GM18502 (cell line): Measurements from ENCODE around the gene TMEM108.
"Not testable (repeated sequence)": the region's sequence is repeated elsewhere in the genome, so short reads cannot be mapped to it uniquely, and the experiment has no call there.

Experiments
- ATAC-seq: cut with Tn5 transposase; IDR thresholded peaks from one replicate; pipeline ENCODE4 v1.9.1; 2021; ENCODE audit warnings: mild to moderate bottlenecking; ENCODE audit not compliant: unreplicated experiment, poor library complexity

TMEM108 gene

DNA sequence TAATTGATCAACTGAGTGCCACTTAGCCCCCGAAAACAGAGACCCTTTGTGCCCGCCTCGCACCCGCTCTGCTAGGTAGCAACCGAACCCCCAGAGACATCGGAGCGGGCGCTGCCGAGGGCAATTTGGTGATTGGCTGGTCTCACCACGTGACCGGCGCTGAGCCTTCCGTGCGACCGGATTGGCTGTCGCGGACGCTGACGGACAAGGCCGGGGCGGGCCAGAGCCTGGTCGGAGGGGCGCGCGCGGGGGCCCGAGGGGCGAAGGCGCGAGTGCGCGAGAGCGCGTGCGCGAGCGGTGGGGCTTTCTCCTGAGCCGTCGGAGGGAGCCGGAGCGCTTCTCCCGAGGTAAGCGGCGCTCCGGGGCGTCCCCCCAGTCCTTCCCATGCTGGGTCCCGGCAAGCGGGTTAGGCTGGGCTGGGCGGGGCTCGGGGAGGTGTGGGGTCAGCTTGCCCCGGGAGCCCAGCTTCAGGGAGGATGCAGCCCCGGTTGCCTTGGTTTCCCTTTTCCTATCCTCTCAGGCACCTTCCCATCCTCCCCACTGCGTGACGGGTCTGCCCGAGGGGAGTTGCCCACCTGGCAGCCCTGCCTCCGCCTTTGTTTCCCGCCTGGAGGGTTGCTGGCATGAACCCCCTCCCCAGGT, at the start of gene TMEM108:
Gene TMEM108, plus strand, starts transcription at position 303 of the 642 bp plus-strand sequence.
- no peak for ATAC-seq

DNA sequence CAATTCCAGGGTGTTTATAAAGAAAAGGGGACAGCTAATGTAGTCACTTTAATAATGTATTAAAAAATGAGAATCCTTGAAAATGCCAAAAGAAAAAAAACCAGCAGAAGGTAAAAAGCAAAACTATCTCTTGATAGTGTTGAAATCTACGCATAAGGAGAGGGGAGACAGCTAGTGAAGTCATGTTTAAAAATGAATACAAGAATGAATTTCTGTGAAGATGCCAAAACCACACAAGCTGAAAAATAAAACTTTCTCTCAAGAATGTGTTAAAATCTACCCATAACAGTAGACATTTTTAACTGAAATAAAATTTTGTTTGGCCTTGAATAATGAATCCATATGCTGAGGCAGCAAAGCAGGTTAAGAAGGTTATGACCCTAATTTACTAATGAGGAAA, 42.2 kb upstream of the TMEM108 start:
- no peak for ATAC-seq

DNA sequence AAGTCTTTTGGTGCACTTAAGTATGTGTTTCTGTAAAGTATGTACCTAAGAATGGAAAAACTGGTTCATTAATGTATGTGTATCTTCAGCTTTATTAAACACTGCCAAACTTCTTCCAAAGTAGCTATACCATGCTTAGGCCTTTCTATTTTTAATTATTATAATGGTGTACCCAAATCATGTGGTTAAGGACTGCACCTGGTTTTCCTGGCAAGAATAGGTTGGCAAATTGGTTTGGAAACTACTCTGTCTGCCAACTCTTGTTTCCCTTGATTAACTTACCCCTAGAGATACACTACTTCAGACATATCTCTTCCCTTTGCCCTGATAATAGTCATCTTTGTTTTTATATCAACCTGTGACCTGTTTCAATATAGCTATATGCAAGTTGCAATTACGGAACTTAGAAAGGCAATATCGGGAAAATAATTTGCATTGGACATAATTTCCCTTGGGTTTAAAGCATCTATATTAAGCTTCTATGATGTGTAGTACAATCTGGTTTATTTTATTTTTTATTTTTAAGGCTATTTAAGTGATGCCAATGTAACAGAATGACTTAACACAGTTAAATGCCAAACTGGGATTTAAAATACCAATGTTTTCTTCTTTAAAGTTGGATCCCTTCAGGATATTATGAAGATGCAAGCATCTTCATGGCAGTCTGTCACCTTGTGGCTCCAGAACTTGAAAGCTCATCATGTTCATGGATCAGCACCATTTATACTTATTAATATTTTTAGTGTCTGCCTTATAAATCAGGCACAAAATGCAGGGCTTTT, 40.6 kb upstream of the TMEM108 start:
- no peak for ATAC-seq

DNA sequence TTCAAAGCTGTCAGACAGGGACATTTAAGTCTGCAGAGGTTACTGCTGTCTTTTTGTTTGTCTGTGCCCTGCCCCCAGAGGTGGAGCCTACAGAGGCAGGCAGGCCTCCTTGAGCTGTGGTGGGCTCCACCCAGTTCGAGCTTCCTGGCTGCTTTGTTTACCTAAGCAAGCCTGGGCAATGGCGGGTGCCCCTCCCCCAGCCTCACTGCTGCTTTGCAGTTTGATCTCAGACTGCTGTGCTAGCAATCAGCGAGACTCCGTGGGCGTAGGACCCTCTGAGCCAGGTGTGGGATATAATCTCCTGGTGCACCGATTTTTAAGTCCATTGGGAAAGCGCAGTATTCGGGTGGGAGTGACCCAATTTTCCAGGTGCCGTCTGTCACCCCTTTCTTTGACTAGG, 33.2 kb upstream of the TMEM108 start:
- not testable (repeated sequence) for ATAC-seq

DNA sequence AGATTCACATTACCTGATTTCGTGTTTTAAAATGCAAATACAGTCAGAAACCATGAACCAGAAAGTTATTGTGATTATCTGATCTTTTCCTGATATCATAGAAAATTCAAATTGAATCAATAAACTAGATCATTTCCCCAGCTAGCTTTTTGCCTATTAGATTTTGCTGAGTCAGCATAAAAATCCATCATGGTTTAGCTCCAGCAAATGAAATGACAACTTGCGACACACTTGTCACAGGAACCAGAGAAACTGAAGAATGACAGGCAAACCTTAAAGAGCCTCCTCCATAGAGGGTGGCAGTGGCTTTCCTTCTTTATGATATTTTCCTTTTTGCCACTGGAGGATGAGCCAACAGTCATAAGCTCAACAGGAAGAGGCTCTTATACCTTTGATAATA, 30.6 kb upstream of the TMEM108 start:
- no peak for ATAC-seq

DNA sequence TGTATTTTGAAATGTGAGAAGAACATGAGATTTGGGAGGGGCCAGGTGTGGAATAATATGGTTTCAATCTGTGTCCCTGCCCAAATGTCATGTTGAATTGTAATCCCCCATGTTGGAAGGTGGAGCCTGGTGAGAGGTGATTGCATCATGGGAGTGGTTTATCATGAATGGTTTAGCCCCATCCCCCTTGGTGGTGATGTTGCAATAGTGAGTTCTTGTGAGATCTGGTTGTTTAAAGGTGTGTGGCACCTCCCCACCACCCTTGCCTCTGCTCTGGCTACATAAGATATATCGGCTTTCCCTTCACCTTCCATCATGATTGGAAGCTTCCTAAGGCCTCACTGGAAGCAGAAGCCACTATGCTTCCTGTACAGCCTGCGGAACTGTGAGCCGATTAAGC, 23.9 kb upstream of the TMEM108 start:
- ATAC-seq, result no peak

DNA sequence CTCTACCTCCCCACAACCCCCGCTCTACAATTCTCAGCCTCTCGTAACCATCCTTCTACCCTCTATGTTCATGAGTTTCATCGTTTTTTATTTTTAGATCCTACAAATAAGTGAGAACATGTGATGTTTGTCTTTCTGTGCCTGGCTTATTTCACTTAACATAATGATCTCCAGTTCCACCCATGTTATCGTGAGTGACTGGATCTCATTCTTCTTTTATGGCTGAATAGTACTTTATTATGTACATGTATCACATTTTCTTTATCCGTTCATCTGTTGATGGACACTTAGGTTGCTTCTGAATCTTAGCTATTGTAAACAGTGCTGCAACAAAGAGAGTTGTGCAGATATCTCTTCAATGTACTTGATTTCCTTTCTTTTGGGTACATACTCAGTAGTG, 22.6 kb upstream of the TMEM108 start:
- ATAC-seq, result not testable (repeated sequence)

DNA sequence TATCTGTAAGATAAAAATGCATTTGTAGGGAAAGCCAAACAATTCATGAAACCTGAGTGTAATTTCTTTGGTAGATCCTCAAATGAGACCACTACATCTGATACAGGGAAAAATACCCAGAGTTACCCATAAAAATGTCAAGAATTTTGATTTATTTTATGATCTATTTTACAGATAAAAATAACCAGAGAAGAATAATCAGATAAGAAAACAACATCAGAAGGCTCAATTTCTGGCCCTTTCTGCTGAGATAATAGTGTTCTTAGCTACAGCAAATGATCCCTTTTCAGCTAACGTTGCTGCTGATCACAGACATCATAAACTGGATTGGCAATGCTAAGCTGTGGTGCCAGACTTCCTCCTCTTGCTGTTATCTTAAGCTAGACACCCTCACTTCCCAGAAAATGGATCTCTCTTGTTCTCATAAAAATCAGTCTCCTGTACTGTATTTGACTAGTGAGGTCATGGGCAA, 21.3 kb upstream of the TMEM108 start:
- no peak for ATAC-seq

DNA sequence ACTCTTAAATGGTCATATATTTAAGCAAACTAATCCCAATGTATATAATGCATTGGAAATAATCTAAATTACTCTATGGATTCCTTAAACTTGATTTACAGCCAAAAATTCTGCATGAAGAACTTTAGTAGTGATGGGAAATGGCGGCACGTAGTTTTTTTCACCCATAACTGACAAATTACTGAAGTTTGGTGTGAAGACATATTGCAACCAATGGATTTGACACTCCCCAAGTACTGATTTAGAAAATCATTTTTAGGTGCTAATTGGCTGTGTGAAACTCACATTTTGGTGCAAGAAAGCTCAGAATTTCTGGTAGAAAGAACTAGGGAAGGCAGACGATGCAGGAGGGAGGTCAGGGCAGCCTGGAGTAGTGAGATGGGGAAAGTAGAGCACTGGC, 19.3 kb upstream of the TMEM108 start:
- ATAC-seq, result no peak

DNA sequence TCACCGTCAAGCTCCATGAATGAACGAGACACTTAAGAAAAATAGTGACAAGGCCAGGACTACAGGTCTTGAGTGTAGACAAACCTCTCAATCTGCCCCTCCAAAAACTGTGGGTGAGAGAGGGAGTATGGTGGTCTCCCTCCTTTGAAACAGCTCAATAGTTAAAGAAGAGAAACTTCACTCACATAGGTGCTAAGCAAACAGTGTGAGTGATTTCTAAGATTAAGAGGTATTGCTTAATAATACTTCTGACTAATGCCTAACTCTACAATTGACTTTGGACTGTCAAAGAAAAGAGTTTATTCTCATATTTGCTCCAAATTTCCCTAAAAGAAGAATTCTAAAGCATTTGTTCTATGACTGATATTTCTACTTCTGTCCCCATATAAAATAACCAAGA, 17.0 kb upstream of the TMEM108 start:
- ATAC-seq, result no peak

DNA sequence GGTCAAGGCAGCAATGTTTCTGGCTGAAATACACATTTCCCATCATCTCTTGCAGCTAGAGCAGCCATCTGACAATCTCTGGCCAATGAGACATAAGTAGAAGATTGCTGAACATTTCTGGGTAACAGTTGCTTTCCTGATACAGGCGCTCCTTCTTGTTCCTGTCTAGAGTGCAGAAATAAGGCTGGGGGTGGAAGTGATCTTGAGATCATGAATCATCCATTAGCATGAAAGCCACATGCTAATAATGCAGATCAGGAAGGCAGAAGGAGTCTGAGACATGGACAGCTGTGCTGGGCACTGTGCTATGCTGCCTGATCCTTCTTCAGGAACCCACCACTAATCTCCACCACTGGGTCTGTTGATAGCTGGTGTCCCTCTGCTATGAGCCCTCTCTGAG, 14.8 kb upstream of the TMEM108 start:
- no peak for ATAC-seq

DNA sequence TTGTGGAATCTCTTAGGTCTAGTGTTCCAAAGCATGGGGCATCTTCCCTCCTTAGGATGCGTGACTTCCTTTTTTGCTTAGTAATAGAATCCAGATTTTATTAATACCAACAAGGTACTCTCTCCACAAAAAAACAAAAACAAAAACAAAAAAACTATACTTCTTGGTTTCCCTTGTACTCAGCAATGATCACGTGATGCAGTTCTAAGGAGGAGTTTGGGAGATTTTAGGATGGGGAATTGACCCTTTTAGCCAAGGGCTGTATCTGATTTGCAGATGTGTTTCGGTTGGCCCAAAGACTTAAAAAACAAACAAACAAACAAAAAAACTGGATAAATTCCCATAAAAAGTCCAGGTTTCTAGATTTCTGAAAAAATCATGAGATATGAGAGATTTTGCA, 12.6 kb upstream of the TMEM108 start:
- ATAC-seq, result no peak

DNA sequence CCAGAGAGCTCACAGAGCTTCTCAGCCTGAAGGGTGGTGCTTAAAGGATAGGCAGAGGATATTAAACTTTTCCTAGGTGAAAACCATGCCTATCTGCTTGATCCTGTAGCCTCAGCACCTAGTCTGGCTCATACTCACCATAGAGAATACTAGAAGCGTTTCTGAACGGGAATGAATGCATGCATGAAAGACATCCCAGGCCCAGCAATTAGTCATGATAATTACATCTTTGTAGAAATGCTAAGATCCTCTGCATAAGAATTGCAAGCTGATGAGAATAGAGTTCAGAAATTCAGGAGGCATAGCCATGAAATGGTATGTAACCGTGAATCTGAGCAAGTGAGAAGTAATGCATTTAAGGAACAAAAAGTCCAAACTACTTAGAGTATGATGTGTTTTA, 5.9 kb upstream of the TMEM108 start:
- ATAC-seq, result no peak

DNA sequence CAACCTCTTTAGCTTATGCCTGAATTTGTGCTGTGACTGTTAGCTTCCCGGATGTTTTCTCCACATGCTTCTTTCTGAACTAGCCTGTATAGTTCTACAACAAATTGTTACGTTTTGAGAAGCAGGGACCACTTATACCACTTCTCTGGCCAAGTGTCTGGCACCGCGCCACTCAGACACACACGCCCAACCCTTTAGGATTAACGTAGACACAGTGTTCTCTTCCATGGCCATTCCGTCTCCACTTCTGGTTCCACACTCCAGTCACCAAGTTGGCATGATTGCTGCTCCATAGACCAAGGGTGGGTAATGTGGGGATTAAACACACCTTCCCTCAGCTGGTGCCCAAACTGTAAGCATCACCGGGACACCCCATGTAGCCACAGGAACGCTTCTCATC, 755 bp upstream of the TMEM108 start:
- ATAC-seq, result no peak

DNA sequence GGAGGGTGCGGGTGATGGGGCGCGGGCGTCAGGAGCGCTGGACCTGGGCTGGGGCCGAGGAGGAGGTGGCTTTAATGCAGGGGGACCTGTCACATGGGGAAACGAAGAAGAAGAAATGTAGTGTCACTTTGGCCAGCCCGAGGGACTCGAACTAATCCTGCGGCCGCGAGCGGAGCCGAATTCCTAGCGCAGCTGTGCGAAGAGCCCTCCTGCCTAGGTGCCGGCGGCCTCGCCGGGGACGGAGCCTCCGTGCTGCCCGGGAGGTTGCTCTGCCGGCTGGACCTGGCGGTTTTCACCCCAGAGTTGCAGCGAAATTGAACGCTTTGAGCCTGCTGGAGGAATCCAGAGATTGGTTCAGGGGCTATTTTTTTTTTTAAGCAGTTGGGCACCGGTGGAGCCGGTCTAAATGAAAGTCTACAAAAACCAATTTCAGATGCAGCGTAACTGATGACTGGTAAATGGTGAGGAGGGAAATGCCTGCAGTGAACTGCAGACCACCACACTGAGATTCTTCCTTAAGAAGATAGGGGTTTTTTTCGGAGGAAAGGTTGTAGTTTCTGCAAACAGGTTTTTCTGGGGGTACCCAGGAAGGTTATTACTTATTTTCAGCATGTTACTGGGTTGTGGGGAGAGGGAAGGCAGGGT, 662 bp downstream of the TMEM108 start:
- ATAC-seq, result no peak

DNA sequence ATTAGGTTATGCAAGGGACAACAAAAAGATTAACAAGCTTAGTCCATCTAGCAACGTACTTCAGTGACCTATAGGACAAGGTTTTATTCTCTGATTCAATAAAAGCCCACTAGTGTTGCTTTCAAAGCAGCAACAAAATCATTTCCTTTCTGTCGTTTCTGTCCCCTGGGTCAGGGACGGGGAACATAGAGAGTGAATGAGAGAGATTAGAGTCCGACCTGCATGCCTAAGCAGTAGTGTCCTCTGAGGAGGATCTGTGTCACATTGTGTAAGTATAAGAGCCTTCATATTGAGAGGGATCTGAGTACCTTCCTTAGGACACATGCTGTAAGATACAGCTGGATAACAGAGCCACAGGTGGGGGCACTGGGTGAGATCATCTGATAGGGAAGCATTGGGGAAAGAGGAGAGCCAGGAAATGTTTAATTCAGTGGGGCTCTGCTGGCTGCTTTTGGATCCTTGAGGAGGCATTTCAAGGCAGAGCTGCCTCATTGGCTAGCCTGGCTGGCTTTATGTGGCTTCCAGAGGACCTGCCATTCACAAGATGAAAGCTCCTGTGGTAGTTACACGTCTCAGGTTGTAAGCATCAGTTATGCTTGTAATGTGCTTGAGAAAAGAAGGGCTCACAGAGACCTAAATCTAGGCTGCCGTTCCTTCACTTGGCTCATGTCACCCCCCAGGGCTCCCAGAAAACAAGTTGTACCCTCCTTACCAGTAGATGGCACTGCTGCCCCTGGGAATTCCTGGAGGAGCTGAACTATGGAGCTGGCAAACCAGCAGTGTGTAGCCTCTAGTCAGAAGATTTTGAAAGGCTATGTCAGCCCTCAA, 2.7 kb downstream of the TMEM108 start:
- ATAC-seq, result no peak

DNA sequence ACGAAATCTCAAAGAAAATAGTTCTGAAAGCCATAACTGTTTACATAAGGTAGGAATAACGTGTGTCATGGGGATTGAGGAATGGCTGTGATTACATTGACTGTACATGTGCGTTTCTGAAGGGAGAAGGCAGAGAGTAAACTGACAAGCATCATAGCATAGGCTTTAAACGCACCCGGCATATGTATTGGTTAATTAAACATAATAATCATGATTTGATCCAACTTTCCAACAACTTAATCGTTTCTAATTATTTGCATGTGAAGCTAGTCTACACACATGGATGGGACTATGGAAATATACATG, 3.3 kb downstream of the TMEM108 start:
- no peak for ATAC-seq

DNA sequence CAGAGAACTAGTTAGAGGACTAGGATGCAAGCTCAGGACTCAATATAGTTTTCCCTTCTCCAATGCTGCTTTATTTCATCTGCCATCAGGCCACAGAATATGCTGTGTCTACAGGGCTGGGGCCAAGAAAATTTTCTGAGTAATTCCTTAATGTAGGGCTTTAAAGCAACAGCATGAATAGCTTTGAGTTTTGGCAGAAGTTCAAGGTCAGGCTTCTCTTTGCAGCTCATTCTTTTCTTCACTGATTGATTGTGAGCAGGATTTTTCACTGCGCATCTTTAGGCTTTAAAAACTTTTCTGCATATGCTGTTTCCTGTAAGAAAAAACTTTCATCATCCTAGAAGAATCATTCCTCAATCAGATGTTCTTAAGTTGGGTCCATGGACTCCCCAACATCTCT, 4.6 kb downstream of the TMEM108 start:
- ATAC-seq, result no peak

DNA sequence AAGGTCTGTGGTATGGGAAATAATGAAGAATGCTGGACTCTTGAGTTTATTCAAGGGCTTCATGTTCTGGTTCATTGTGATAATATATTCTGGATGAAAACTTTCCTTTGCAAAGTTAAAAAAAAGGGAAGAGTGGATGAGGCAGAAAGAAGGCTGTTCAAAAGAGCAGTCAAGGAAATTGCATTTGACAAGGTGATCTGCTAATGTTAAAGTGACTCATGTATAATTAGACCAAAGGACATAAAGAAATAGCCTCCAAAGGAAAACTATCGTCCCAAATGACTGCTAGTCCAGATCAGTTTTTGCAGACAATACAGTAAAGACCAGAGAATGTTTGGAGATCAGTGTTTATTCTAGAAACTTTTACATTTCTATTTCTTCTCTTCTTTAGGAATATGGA, 9.8 kb downstream of the TMEM108 start:
- ATAC-seq, result no peak

DNA sequence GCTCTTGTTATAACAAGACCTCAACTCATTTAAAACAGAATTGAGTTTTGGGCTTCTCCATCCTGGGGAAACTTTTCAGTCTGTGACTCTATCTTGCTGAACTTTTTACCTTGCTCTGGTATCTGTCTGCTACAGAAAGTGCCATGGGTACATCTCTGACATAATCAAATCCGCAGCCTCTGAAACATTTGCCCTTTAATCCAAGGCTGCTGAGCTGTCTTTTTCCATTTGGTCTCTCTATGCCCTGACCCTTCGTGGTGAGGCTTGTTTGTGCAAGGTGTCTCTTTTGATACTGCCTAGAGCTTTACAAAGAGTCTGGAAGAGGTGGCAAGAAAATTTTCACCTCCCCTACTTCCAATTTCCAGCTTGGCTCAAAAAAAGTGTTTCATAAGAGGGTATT, 11.3 kb downstream of the TMEM108 start:
- ATAC-seq, result no peak

DNA sequence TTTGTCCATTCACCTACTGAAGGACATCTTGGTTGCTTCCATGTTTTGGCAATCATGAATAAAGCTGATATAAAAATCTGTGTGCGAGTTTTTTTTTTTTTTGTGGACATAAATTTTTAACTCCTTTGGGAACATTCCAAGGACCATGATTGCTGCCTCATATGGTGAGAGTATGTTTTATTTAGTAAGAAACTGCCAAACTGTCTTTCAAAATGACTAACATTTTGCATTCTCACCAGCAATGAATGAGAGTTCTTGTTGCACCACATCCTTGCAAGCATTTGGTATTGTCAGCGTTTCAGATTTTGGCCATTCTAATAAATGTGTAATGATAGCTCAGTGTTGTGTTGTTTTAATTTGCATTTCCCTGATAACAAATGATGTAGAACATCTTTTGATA, 12.7 kb downstream of the TMEM108 start:
- no peak for ATAC-seq
